HFFc6 (cell line): ENCODE results near the gene MCTP1. TPM values are rescaled to one million over a fixed set of nuclear protein-coding genes. Genes with fewer than 3 reads are reported as not detected.

Experiments used
- total RNA-seq, 6 experiments: library from RNA; stranded (reverse); fragmentation: NEBNext Ultra II Directional; extraction: Animal tissue kit (Norgen Biotek cat#: 25700); gene quantifications; 2 replicates in 1 of 6; 3 replicates in 5 of 6; pipeline ENCODE4 v1.2.3, GENCODE V29; 2021

The MCTP1 gene
- total RNA-seq, 6 experiments from 2014 or later = 1.0 to 5.2 (median 3.9) TPM

Other genes with a start within 250 kb of the MCTP1 start
- not detected for gene FAM81B, start 106.3 kb upstream of the MCTP1 start, total RNA-seq